ENCODE measurements around the gene ICAM3.

The ICAM3 gene

DNA sequence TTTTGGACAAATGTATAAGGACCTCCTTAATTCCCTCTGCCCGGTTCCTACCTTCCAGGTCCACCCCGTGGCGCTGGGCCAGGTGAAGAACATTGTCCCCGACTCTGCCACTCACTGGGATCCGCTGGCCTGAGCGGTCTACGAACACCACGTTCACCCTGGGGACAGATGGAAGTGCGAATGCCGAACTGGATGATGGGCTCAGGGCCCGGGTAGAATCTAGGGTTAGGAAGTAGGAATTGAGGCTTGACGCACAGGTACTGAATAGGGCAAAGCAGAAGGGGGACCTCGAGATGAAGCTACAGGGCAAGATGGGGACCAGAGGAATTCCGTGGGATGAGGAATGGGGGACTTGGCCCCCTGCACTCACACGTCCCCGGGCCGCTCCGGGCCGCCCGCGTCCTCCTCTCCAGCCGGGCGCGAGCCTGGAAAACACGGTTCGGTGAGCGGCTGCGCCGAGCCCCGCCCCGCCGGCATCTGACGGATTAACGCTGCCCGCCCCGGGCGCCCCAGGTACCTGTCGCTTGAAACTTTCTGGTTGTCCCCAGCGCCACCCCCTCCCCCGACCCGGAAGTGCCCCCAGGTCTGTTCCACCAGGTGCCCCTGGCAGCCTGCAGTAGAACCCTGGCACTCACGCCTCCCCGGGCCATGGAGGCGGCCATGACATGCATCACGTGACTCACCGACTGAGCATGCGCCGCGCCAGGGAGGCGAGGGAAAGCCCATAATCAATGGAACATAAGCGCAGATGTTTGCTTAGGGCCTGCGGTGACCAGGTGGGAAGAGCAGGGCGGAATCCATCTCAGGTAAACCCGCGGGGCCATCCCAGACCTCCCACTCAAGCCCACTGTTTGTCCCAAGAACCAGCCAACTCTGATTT lies 23.8 kb downstream of the ICAM3 start, which contains the start of gene FDX2:
FDX2 (minus strand) TSS at position 681 of the 880 bp plus-strand sequence; CDS start at position 662, 19 bp downstream.
- peak; percentile 97 for DNase-seq (ENCODE audit: low spot score)
- TF ChIP-seq, protein P1, sequence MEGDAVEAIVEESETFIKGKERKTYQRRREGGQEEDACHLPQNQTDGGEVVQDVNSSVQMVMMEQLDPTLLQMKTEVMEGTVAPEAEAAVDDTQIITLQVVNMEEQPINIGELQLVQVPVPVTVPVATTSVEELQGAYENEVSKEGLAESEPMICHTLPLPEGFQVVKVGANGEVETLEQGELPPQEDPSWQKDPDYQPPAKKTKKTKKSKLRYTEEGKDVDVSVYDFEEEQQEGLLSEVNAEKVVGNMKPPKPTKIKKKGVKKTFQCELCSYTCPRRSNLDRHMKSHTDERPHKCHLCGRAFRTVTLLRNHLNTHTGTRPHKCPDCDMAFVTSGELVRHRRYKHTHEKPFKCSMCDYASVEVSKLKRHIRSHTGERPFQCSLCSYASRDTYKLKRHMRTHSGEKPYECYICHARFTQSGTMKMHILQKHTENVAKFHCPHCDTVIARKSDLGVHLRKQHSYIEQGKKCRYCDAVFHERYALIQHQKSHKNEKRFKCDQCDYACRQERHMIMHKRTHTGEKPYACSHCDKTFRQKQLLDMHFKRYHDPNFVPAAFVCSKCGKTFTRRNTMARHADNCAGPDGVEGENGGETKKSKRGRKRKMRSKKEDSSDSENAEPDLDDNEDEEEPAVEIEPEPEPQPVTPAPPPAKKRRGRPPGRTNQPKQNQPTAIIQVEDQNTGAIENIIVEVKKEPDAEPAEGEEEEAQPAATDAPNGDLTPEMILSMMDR (IDR thresholded peaks at IDR 0.05; ENCODE audit: extremely low read depth, missing control alignments): no peak

DNA sequence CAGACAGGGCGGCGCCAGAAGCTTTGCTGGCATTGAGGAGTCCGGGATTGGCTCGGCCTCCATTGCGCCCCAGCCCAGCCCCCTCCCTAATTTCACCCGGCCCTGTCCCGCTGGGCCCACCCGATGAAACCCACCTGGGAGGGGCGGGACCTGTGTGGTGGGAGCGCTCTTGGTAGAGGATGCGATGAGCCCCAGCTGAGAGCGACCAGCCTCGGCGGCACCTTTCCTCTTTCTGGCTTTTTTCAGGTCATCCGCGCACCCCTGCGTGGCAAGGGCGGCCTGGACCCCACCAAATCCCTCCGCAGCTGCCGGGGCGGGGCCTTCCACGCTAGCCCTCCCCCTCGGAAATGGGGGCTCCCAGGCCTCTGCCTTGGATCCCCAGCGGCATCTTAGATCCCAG lies 30.0 kb downstream of the ICAM3 start, which contains the start of gene ZGLP1:
ZGLP1 (minus strand) TSS at position 393 of the 400 bp plus-strand sequence.
- no peak for DNase-seq (ENCODE audit: low spot score)
- TF ChIP-seq, protein P1 (IDR thresholded peaks at IDR 0.05; ENCODE audit: extremely low read depth, missing control alignments): no peak

DNA sequence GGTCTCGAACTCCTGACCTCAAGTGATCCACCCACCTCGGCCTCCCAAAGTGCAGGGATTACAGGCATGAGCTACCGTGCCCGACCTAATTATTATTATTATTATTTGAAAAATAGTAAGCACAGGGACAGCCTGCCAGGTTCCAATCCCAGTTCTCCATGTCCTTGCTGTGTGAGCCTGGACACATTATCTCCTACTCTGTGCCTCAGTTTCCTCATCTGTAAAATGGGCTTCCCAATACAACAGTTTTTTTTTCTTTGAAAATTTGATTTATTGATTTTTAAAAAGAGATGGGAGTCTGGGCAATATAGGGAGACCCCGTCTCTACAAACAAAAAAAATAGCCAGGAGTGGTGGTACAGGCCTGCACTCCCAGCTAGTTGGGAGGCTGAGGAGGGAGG lies 33.1 kb downstream of the ICAM3 start:
- TF ChIP-seq, protein P1 (IDR thresholded peaks at IDR 0.05; ENCODE audit: extremely low read depth, missing control alignments): no peak

DNA sequence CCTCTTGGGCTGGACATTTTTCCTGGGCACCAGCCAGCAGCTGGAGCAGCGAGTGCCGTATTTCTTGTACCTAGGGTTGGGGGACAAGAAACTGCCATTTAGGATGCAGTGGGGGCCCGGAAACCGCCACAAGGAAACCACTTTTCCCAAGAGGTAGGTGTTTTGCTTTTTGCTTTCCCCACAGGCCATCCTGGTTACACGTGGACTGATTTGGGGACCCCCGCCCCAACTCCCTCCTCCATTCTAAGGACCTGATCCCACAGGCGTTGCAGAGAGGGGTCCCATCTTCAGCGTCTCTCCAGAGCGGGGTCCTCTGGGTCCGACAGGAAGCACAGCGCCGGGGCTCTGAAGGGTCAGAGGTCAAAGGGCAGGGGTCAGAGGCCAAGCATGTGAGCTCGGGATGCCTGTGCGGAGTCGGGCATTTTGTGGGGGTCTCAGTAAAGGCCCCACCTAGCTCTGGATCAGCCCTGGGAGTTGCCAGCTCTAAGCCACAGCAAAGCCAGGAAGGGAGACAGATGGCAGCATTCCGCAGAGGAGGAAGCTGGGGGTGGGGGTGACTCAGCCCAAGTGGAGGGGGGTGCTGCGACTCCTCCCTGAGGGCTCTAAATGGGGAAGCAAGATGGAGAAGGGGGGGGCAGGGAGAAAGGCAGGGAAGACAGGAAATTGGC lies 34.2 kb downstream of the ICAM3 start:
- TF ChIP-seq, protein P1 (IDR thresholded peaks at IDR 0.05; ENCODE audit: extremely low read depth, missing control alignments): no peak

More for the DNA sequence above, 33.1 kb downstream of the ICAM3 start:
- DNase-seq (ENCODE audit: low spot score): no peak

DNA sequence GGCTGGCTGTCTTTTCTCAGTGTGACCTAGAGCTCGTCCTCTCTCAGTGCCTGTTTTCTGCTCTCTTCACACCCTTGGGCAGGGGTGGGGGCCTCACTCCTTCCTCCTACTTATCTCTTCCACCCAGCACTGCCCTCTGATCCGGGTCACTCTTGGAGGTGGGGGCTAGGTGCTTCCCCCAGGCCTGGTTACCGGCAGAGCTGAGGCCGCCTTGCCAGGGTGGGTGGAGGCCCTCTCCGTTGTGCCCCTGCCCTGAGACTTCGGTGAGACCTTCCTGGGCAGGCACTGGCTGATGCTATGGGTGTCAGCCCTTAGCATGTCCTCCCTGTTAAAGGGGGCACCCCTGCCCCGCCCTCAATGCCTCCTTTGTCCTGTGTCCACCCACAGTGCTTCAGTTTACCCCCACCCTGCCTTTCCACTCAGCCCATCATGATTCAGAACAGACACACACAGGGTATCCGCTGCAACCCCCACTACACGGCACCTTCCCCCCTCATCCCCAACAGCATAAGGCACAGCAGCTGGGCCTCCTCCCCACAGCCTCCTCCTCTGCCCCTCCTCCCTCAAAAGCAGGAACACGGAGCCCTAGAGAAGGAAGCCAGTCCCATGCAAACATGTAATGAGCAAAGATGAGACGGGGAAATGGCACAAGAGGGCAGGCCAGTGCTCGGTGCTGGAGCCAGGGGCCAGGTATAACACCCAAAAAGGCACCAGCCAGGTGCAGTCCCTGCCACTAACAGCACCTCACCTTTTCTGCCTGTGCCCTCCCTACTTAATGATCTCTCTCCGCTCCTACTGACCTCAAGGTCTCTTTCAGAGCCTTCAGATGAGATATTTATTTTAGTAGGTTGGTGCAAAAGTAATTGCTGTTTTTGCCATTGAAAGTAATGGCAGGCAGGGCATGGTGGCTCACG lies 39.6 kb downstream of the ICAM3 start:
- DNase-seq (ENCODE audit: low spot score): no peak

More for the DNA sequence above, 34.2 kb downstream of the ICAM3 start:
- no peak for DNase-seq (ENCODE audit: low spot score)

DNA sequence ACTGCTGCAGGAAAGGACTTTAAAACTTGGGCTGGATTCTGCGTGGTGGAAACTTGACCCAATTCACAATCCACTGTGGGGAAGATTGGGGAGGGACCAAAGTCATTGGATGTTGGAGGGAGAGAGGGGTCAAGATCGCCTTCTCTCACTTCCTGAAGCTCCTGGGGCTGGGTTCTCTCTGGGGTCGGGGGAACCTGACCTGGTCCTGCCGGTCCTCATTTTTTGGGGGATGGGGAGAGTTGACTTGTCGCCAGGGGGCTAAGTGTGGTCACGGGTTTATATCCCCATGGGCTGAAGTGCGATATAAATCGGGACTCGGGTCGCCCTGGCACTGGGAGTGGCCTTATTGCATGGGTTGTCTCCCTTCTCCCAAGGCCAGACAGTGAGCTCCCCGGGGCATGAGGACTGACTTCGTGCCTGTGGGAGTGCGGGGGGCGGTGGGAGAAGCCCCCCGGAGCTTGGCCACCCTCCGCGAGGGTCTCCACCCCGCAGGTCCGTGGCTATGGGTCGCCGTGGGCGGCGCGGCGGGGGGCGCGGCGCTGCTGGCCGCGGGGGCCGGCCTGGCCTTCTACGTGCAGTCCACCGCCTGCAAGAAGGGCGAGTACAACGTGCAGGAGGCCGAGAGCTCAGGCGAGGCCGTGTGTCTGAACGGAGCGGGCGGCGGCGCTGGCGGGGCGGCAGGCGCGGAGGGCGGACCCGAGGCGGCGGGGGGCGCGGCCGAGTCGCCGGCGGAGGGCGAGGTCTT lies 43.4 kb downstream of the ICAM3 start:
- no peak for DNase-seq (ENCODE audit: low spot score)

More for the DNA sequence above, 39.6 kb downstream of the ICAM3 start:
- TF ChIP-seq, protein P1 (IDR thresholded peaks at IDR 0.05; ENCODE audit: extremely low read depth, missing control alignments): no peak

More for the DNA sequence above, 43.4 kb downstream of the ICAM3 start:
- TF ChIP-seq, protein P1 (IDR thresholded peaks at IDR 0.05; ENCODE audit: extremely low read depth, missing control alignments): no peak
